ENCODE results near the gene FLII.

DNA sequence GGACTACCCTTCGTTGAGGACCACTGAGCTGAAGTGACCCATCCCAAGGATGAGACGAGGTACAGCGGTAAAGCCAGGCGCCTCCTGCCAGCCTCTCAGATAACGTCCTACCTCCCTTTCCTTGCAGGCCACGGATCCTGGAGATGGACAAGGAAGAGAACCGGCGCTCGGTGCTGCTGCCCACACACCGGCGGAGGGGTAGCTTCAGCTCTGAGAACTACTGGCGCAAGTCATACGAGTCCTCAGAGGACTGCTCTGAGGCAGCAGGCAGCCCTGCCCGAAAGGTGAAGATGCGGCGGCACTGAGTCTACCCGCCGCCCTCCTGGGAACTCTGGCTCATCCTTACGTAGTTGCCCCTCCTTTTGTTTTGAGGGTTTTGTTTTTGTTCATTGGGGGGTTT lies 50.4 kb downstream of the FLII start:
- TF ChIP-seq POLR2A (IDR thresholded peaks at IDR 0.05; ENCODE audit: low read depth, low read length), result no peak
- TF ChIP-seq, protein P1, sequence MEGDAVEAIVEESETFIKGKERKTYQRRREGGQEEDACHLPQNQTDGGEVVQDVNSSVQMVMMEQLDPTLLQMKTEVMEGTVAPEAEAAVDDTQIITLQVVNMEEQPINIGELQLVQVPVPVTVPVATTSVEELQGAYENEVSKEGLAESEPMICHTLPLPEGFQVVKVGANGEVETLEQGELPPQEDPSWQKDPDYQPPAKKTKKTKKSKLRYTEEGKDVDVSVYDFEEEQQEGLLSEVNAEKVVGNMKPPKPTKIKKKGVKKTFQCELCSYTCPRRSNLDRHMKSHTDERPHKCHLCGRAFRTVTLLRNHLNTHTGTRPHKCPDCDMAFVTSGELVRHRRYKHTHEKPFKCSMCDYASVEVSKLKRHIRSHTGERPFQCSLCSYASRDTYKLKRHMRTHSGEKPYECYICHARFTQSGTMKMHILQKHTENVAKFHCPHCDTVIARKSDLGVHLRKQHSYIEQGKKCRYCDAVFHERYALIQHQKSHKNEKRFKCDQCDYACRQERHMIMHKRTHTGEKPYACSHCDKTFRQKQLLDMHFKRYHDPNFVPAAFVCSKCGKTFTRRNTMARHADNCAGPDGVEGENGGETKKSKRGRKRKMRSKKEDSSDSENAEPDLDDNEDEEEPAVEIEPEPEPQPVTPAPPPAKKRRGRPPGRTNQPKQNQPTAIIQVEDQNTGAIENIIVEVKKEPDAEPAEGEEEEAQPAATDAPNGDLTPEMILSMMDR (IDR thresholded peaks at IDR 0.05; ENCODE audit: extremely low read depth in 1 of 2, insufficient read depth in 1 of 2, low read depth in 1 of 2, low read length in 2 of 2), result no peak
- TF ChIP-seq FOS (IDR thresholded peaks at IDR 0.05; ENCODE audit: borderline replicate concordance, insufficient read depth, low read length), result no peak
- no peak for TF ChIP-seq GATA2 (IDR thresholded peaks at IDR 0.05; ENCODE audit: insufficient read depth, insufficient read length, low read depth, low read length)
- TF ChIP-seq, protein P2, sequence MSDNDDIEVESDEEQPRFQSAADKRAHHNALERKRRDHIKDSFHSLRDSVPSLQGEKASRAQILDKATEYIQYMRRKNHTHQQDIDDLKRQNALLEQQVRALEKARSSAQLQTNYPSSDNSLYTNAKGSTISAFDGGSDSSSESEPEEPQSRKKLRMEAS (IDR thresholded peaks at IDR 0.05; ENCODE audit: insufficient read depth, insufficient read length), result no peak
- TF ChIP-seq EZH2 (IDR thresholded peaks at IDR 0.05; ENCODE audit: borderline replicate concordance, low read depth, low read length, severe bottlenecking), result no peak

Data from endothelial cell of umbilical vein (primary cell).